ENCODE data around the gene RBMS3. TPM values are rescaled to one million over a fixed set of nuclear protein-coding genes. Genes with fewer than 3 reads are reported as not detected.

RBMS3 gene
- total RNA-seq, 1 experiment from 2014 or later = 7.4 TPM

- no peak for DNase-seq
- TF ChIP-seq CTCF (IDR thresholded peaks at IDR 0.05; ENCODE audit: insufficient read depth in 1 of 2, low read depth in 1 of 2, low read length in 1 of 2, severe bottlenecking in 1 of 2, unreplicated experiment in 1 of 2) = no peak
- no peaks in the 10 kb centered on the region for H3K9me3 ChIP-seq
- Mint-ChIP-seq H3K27me3 (ENCODE audit: insufficient read depth, unreplicated experiment) (no peaks in the 10 kb centered on the region), H3K4me1 (ENCODE audit: low read depth, unreplicated experiment) (peaks cover 3% of the 10 kb centered on the region), H3K9me3 (ENCODE audit: unreplicated experiment) (no peaks in the 10 kb centered on the region), H3K36me3 (ENCODE audit: insufficient read depth, unreplicated experiment) (no peaks in the 10 kb centered on the region), H3K4me3 (ENCODE audit: unreplicated experiment) (no peak overlapping the region), H3K27ac (ENCODE audit: unreplicated experiment) (no peak overlapping the region)
- no peaks in the 10 kb centered on the region for H3K36me3 ChIP-seq (ENCODE audit: control insufficient read depth, insufficient read depth, low read length)
- no peak overlapping the region for H3K4me3 ChIP-seq (ENCODE audit: low read depth, low read length)
- H3K27me3 ChIP-seq (replicated peaks; ENCODE audit: control insufficient read depth, insufficient read depth, low read length) = no peaks in the 10 kb centered on the region
- CTCF ChIA-PET = no interaction called here
- no TSS peak for BruUV-seq (replicated peaks)
- intact Hi-C loops (cut with micrococcal nuclease; ENCODE audit: unreplicated experiment) = no loop called here
- no peaks in the 10 kb centered on the region for H3K4me1 ChIP-seq
- POLR2A ChIA-PET = no interaction called here
Observed at GRCh38 chr3:29644956-29645636, 364.2 kb downstream of the RBMS3 start.

- no TSS peak for BruUV-seq (replicated peaks)
- no peak overlapping the region for H3K4me3 ChIP-seq (ENCODE audit: low read depth, low read length)
- H3K27me3 ChIP-seq (replicated peaks; ENCODE audit: control insufficient read depth, insufficient read depth, low read length) = no peaks in the 10 kb centered on the region
- H3K36me3 ChIP-seq (ENCODE audit: control insufficient read depth, insufficient read depth, low read length) = no peaks in the 10 kb centered on the region
- POLR2A ChIA-PET = no interaction called here
- no peaks in the 10 kb centered on the region for H3K9me3 ChIP-seq
- no peaks in the 10 kb centered on the region for H3K4me1 Mint-ChIP-seq (ENCODE audit: low read depth, unreplicated experiment)
- H3K9me3 Mint-ChIP-seq (ENCODE audit: unreplicated experiment) = no peaks in the 10 kb centered on the region
- H3K4me1 ChIP-seq = no peaks in the 10 kb centered on the region
- DNase-seq = no peak
- H3K36me3 Mint-ChIP-seq (ENCODE audit: insufficient read depth, unreplicated experiment) = no peaks in the 10 kb centered on the region
- no peaks in the 10 kb centered on the region for H3K27me3 Mint-ChIP-seq (ENCODE audit: insufficient read depth, unreplicated experiment)
- CTCF ChIA-PET = no interaction called here
- intact Hi-C loops (cut with micrococcal nuclease; ENCODE audit: unreplicated experiment) = no loop called here
- H3K4me3 Mint-ChIP-seq (ENCODE audit: unreplicated experiment) = no peak overlapping the region
- no peak overlapping the region for H3K27ac Mint-ChIP-seq (ENCODE audit: unreplicated experiment)
- no peak for TF ChIP-seq CTCF (IDR thresholded peaks at IDR 0.05; ENCODE audit: insufficient read depth in 1 of 2, low read depth in 1 of 2, low read length in 1 of 2, severe bottlenecking in 1 of 2, unreplicated experiment in 1 of 2)
Observed at GRCh38 chr3:29646043-29646442, 365.2 kb downstream of the RBMS3 start.

GRCh38 chr3:29649815-29650547, 369.1 kb downstream of the RBMS3 start:
- H3K36me3 ChIP-seq (ENCODE audit: control insufficient read depth, insufficient read depth, low read length) = no peaks in the 10 kb centered on the region
- H3K9me3 ChIP-seq = no peaks in the 10 kb centered on the region
- H3K36me3 Mint-ChIP-seq (ENCODE audit: insufficient read depth, unreplicated experiment) = no peaks in the 10 kb centered on the region
- no peaks in the 10 kb centered on the region for H3K4me1 Mint-ChIP-seq (ENCODE audit: low read depth, unreplicated experiment)
- H3K4me3 ChIP-seq (ENCODE audit: low read depth, low read length) = no peak overlapping the region
- POLR2A ChIA-PET = no interaction called here
- intact Hi-C loops (cut with micrococcal nuclease; ENCODE audit: unreplicated experiment) = no loop called here
- H3K27ac Mint-ChIP-seq (ENCODE audit: unreplicated experiment) = no peak overlapping the region
- no peaks in the 10 kb centered on the region for H3K27me3 ChIP-seq (replicated peaks; ENCODE audit: control insufficient read depth, insufficient read depth, low read length)
- BruUV-seq (replicated peaks) = no TSS peak
- no peaks in the 10 kb centered on the region for H3K27me3 Mint-ChIP-seq (ENCODE audit: insufficient read depth, unreplicated experiment)
- H3K4me3 Mint-ChIP-seq (ENCODE audit: unreplicated experiment) = no peak overlapping the region
- no peaks in the 10 kb centered on the region for H3K9me3 Mint-ChIP-seq (ENCODE audit: unreplicated experiment)
- CTCF ChIA-PET = no interaction called here
- TF ChIP-seq CTCF (IDR thresholded peaks at IDR 0.05; ENCODE audit: insufficient read depth in 1 of 2, low read depth in 1 of 2, low read length in 1 of 2, severe bottlenecking in 1 of 2, unreplicated experiment in 1 of 2) = no peak
- DNase-seq = no peak
- no peaks in the 10 kb centered on the region for H3K4me1 ChIP-seq

All from Caco-2 (cell line).